ENCODE measurements around the gene CD274. TPM values are rescaled to one million over a fixed set of nuclear protein-coding genes. Genes with fewer than 3 reads are reported as not detected.

Gene CD274
- total RNA-seq, 1 experiment from 2014 or later = 0.42 TPM

- ChIA-PET POLR2A (no interaction called here), CTCF (no interaction called here)
- no peaks in the 10 kb centered on the region for H3K9me3 Mint-ChIP-seq
- peaks cover 3% of the 10 kb centered on the region; the same call in 1 of the 2 replicates for H3K4me1 Mint-ChIP-seq
- TF ChIP-seq ETV6 (CRISPR knock-in tag; IDR thresholded peaks at IDR 0.05) (no peak), CBFB (CRISPR knock-in tag; IDR thresholded peaks at IDR 0.05; ENCODE audit: low read depth) (no peak), SMAD3 (CRISPR knock-in tag; IDR thresholded peaks at IDR 0.05; ENCODE audit: borderline replicate concordance) (no peak), SP1 (CRISPR knock-in tag; conservative IDR thresholded peaks at IDR 0.05) (no peak), CDX4 (CRISPR knock-in tag; IDR thresholded peaks at IDR 0.05; ENCODE audit: borderline replicate concordance) (no peak), AFF4 (CRISPR knock-in tag; IDR thresholded peaks at IDR 0.05; ENCODE audit: borderline replicate concordance) (no peak), PRRX2 (CRISPR knock-in tag; IDR thresholded peaks at IDR 0.05) (no peak), ZNF416 (CRISPR knock-in tag; IDR thresholded peaks at IDR 0.05) (no peak), JUN (CRISPR knock-in tag; IDR thresholded peaks at IDR 0.05) (no peak), ZNF532 (CRISPR knock-in tag; IDR thresholded peaks at IDR 0.05; ENCODE audit: borderline replicate concordance) (no peak), SOX15 (CRISPR knock-in tag; IDR thresholded peaks at IDR 0.05) (no peak), MYBL2 (CRISPR knock-in tag; IDR thresholded peaks at IDR 0.05) (no peak), USF2 (CRISPR knock-in tag; IDR thresholded peaks at IDR 0.05) (no peak), FOXJ3 (CRISPR knock-in tag; IDR thresholded peaks at IDR 0.05; ENCODE audit: borderline replicate concordance) (no peak), ATF3 (CRISPR knock-in tag; conservative IDR thresholded peaks at IDR 0.05) (no peak), ZBTB43 (CRISPR knock-in tag; IDR thresholded peaks at IDR 0.05) (no peak), RELA (CRISPR knock-in tag; IDR thresholded peaks at IDR 0.05; ENCODE audit: borderline replicate concordance) (no peak), RORB (CRISPR knock-in tag; IDR thresholded peaks at IDR 0.05) (no peak)
- DNase-seq (ENCODE audit: low spot score) = no peak
- H3K27me3 Mint-ChIP-seq (ENCODE audit: low read depth) = 0 out of 2 replicates have a peak, but pooled peaks cover 1% of the 10 kb centered on the region
- H3K4me3 Mint-ChIP-seq = no peak overlapping the region
- no peak for ATAC-seq
- no peak overlapping the region for H3K27ac Mint-ChIP-seq
- H3K36me3 Mint-ChIP-seq = no peaks in the 10 kb centered on the region
Measured at GRCh38 chr9:5452286-5452609, 1.9 kb downstream of the CD274 start.

Data from WTC11 (cell line).